HepG2 (cell line): ENCODE results near the gene SRRM1. TPM values are rescaled to one million over a fixed set of nuclear protein-coding genes. Genes with fewer than 3 reads are reported as not detected.

Experiments
- ATAC-seq: fragments of 200-7000 bp; cut with Tn5 transposase; 3 replicates; pipeline ENCODE4 v1.9.1; 2020; ENCODE audit warnings: mild to moderate bottlenecking, moderate library complexity
- BruUV-seq: library from RNA; stranded (reverse); fragments of 400-500 nt; replicated peaks from 2 replicates; lab custom pipeline; 2021; lab: Mats Ljungman, UMichigan
- CTCF ChIA-PET: fragments of 300-600 bp; formaldehyde crosslinking; extraction: SDS; loops from one replicate; lab custom pipeline; 2021; ENCODE audit warnings: low total read pairs, inconsistent platforms, low intra/inter-chr PET ratio; lab: Yijun Ruan, JAX
- POLR2A ChIA-PET: fragments of 350-600 bp; sonication (Branson Sonifier 250); formaldehyde crosslinking; loops from one replicate; lab custom pipeline; 2020; ENCODE audit warnings: antibody characterized with exemption, inconsistent platforms; lab: Yijun Ruan, JAX
- DNase-seq: peaks from one replicate; pipeline ENCODE4 v3.0.0-alpha.2; 2015; ENCODE audit warnings: low spot score
- FAIRE-seq: peaks from 3 replicates; lab custom pipeline; 2011; peaks lifted over from hg19 to GRCh38; lab: Jason Lieb, UNC
- H2AFZ ChIP-seq: one replicate; pipeline ENCODE4 v1.6.1; 2011; ENCODE audit warnings: low read length, inconsistent platforms
- H3K27ac ChIP-seq: fragments of 300-600 bp; 3 replicates; pipeline ENCODE4 v1.8.0; 2011; ENCODE audit warnings: mixed run types, mild to moderate bottlenecking, mixed read lengths, low read length, inconsistent platforms; ENCODE audit not compliant: insufficient read depth; ENCODE audit errors: extremely low read length
- H3K27me3 ChIP-seq, 2 experiments: fragments of 200-600 bp in 1 of 2; 2 replicates in 1 of 2; 3 replicates in 1 of 2; pipeline versions ENCODE4 v1.6.0 to v1.8.0; 2011; ENCODE audit warnings: low read length in 2 of 2, mild to moderate bottlenecking in 2 of 2, moderate library complexity in 2 of 2, inconsistent platforms in 1 of 2; ENCODE audit not compliant: insufficient read depth in 2 of 2, control insufficient read depth in 1 of 2
- H3K36me3 ChIP-seq, 2 experiments: fragments of 200-600 bp in 1 of 2; replicated peaks in 1 of 2; 2 replicates in 1 of 2; 3 replicates in 1 of 2; pipeline versions ENCODE4 v1.5.1 to v1.8.0; 2011; ENCODE audit warnings: low read length in 2 of 2, inconsistent platforms in 1 of 2; ENCODE audit not compliant: insufficient read depth in 2 of 2, control insufficient read depth in 1 of 2
- H3K4me1 ChIP-seq: 2 replicates; pipeline ENCODE4 v1.5.1; 2012; ENCODE audit warnings: low read length, inconsistent platforms; ENCODE audit not compliant: insufficient read depth
- H3K4me2 ChIP-seq: 2 replicates; pipeline ENCODE4 v1.6.0; 2011; ENCODE audit warnings: low read depth, low read length, inconsistent platforms
- H3K4me3 ChIP-seq, 3 experiments: fragments of 200-600 bp in 1 of 3; sonication (generic), shearing (Covaris generic) in 1 of 3; replicated peaks in 1 of 3; 2 replicates each; pipeline ENCODE4 v1.5.1; 2011 to 2016; ENCODE audit warnings: low read length in 3 of 3, inconsistent platforms in 2 of 3, low read depth in 2 of 3, mild to moderate bottlenecking in 2 of 3, control low read depth in 1 of 3, mixed read lengths in 1 of 3; ENCODE audit not compliant: insufficient read depth in 1 of 3
- H3K79me2 ChIP-seq: one replicate; pipeline ENCODE4 v1.6.1; 2011; ENCODE audit warnings: low read length, inconsistent platforms; ENCODE audit not compliant: insufficient read depth
- H3K9ac ChIP-seq: 2 replicates; pipeline ENCODE4 v1.6.0; 2011; ENCODE audit warnings: mild to moderate bottlenecking, low read depth, low read length, inconsistent platforms; ENCODE audit not compliant: insufficient read depth
- H3K9me3 ChIP-seq: 2 replicates; pipeline ENCODE4 v1.5.1; 2012; ENCODE audit warnings: mild to moderate bottlenecking, low read length
- H4K20me1 ChIP-seq: 2 replicates; pipeline ENCODE4 v1.6.0; 2011; ENCODE audit warnings: inconsistent platforms, mild to moderate bottlenecking, low read length, moderate library complexity; ENCODE audit not compliant: insufficient read depth
- ELF3 ChIP-seq: IDR thresholded peaks from 2 replicates; pipeline ENCODE4 v1.6.1; 2016; ENCODE audit warnings: missing genetic modification reagents, missing compliant biosample characterization
- ETV5 ChIP-seq: IDR thresholded peaks from 2 replicates; pipeline ENCODE4 v1.6.1; 2018; ENCODE audit warnings: missing biosample characterization, missing genetic modification reagents, inconsistent platforms, borderline replicate concordance
- FOXJ3 ChIP-seq: sonication (generic); formaldehyde crosslinking; IDR thresholded peaks from 2 replicates; pipeline ENCODE4 v1.4.0; 2020; ENCODE audit warnings: missing genetic modification reagents, mild to moderate bottlenecking, borderline replicate concordance
- FOXO1 ChIP-seq: sonication (generic); formaldehyde crosslinking; IDR thresholded peaks from 2 replicates; pipeline ENCODE4 v1.4.0; 2020; ENCODE audit warnings: missing genetic modification reagents
- GATAD2A ChIP-seq: IDR thresholded peaks from 2 replicates; pipeline ENCODE4 v1.6.1; 2016
- GFI1 ChIP-seq: sonication (generic); formaldehyde crosslinking; IDR thresholded peaks from 2 replicates; pipeline ENCODE4 v1.5.0; 2020; ENCODE audit warnings: missing genetic modification reagents, mild to moderate bottlenecking, borderline replicate concordance
- GPN1 ChIP-seq: sonication (generic); formaldehyde crosslinking; IDR thresholded peaks from 2 replicates; pipeline ENCODE4 v1.5.1; 2020; ENCODE audit warnings: missing genetic modification reagents, borderline replicate concordance
- GZF1 ChIP-seq: sonication (generic); formaldehyde crosslinking; IDR thresholded peaks from 2 replicates; pipeline ENCODE4 v1.5.1; 2020; ENCODE audit warnings: mild to moderate bottlenecking, missing genetic modification reagents
- HDAC2 ChIP-seq: sonication (generic); formaldehyde crosslinking; IDR thresholded peaks from 2 replicates; pipeline ENCODE4 v1.4.0; 2020; ENCODE audit warnings: missing genetic modification reagents
- IKZF5 ChIP-seq: IDR thresholded peaks from 2 replicates; pipeline ENCODE4 v1.6.1; 2018; ENCODE audit warnings: missing genetic modification reagents, mild to moderate bottlenecking, missing compliant biosample characterization
- KDM1A ChIP-seq: IDR thresholded peaks from 2 replicates; pipeline ENCODE4 v1.6.1; 2016; ENCODE audit warnings: missing compliant biosample characterization
- MAZ ChIP-seq, 2 experiments: sonication (generic) in 1 of 2; formaldehyde crosslinking in 1 of 2; IDR thresholded peaks; 2 replicates each; pipeline versions ENCODE4 v1.5.0 to v1.6.1; 2012 to 2020; ENCODE audit warnings: low read depth in 2 of 2, mild to moderate bottlenecking in 2 of 2, borderline replicate concordance in 1 of 2, improper control_type of control experiment in 1 of 2, low read length in 1 of 2, missing genetic modification reagents in 1 of 2, moderate library complexity in 1 of 2
- MED1 ChIP-seq: sonication (generic); formaldehyde crosslinking; IDR thresholded peaks from 2 replicates; pipeline ENCODE4 v1.4.0; 2020; ENCODE audit warnings: missing genetic modification reagents
- NR2F1 ChIP-seq, 2 experiments: fragments of 450-650 bp in 1 of 2; formaldehyde crosslinking in 1 of 2; IDR thresholded peaks; 2 replicates each; pipeline versions ENCODE4 v1.5.0 to v1.6.1; 2016 to 2020; ENCODE audit warnings: mild to moderate bottlenecking in 1 of 2, missing compliant biosample characterization in 1 of 2, missing genetic modification reagents in 1 of 2, moderate library complexity in 1 of 2
- NR2F6 ChIP-seq, 2 experiments: IDR thresholded peaks; 2 replicates each; pipeline ENCODE4 v1.6.1; 2016; ENCODE audit warnings: antibody characterized with exemption in 1 of 2, mild to moderate bottlenecking in 1 of 2
- RFXAP ChIP-seq: sonication (generic); formaldehyde crosslinking; IDR thresholded peaks from 2 replicates; pipeline ENCODE4 v1.4.0; 2020; ENCODE audit warnings: missing genetic modification reagents, borderline replicate concordance
- SMAD1 ChIP-seq: sonication (generic); formaldehyde crosslinking; IDR thresholded peaks from 2 replicates; pipeline ENCODE4 v1.4.0; 2020; ENCODE audit warnings: missing genetic modification reagents, low read depth, mild to moderate bottlenecking, borderline replicate concordance
- STAG1 ChIP-seq: sonication (generic); formaldehyde crosslinking; IDR thresholded peaks from 2 replicates; pipeline ENCODE4 v1.4.0; 2020; ENCODE audit warnings: missing genetic modification reagents
- TAF1 ChIP-seq: sonication (generic); formaldehyde crosslinking; IDR thresholded peaks from 2 replicates; pipeline ENCODE4 v1.4.0; 2020; ENCODE audit warnings: missing genetic modification reagents
- ZBTB38 ChIP-seq: sonication (generic); formaldehyde crosslinking; IDR thresholded peaks from 2 replicates; pipeline ENCODE4 v1.5.1; 2020; ENCODE audit warnings: mild to moderate bottlenecking, missing genetic modification reagents
- ZFX ChIP-seq: sonication (generic); formaldehyde crosslinking; IDR thresholded peaks from 2 replicates; pipeline ENCODE4 v1.4.0; 2020; ENCODE audit warnings: mild to moderate bottlenecking, low read depth, missing genetic modification reagents, moderate library complexity
- ZNF350 ChIP-seq: sonication (generic); formaldehyde crosslinking; IDR thresholded peaks from 2 replicates; pipeline ENCODE4 v1.4.0; 2020; ENCODE audit warnings: mild to moderate bottlenecking, low read depth, missing genetic modification reagents, borderline replicate concordance
- ZNF598 ChIP-seq: sonication (generic); formaldehyde crosslinking; IDR thresholded peaks from 2 replicates; pipeline ENCODE4 v1.5.1; 2020; ENCODE audit warnings: mild to moderate bottlenecking, missing genetic modification reagents, borderline replicate concordance
- ZNF788 ChIP-seq: sonication (generic); formaldehyde crosslinking; IDR thresholded peaks from 2 replicates; pipeline ENCODE4 v1.5.0; 2020; ENCODE audit warnings: mild to moderate bottlenecking, missing genetic modification reagents, borderline replicate concordance
- WGBS: methylation state at CpG from one replicate; pipeline ENCODE4 v1.1.6; 2017; ENCODE audit warnings: low lambda C conversion rate; 5-methylcytosine and 5-hydroxymethylcytosine counted together
- in situ Hi-C: cut with HindIII; loops from 2 replicates; pipeline ENCODE4 v1.10.0; 2017; ENCODE audit warnings: low pct_unique_long_range_greater_than_20kb; ENCODE audit not compliant: extremely low pct_ligation_motif_present
- intact Hi-C: fragments of 100-400 bp; cut with micrococcal nuclease; formaldehyde crosslinking; loops from one replicate; pipeline ENCODE4 v1.10.0; 2022; ENCODE audit not compliant: unreplicated experiment
- polyA plus RNA-seq, 8 experiments: library from polyadenylated mRNA; depleted of rRNA in 3 of 8; stranded (reverse) in 7 of 8; unstranded in 1 of 8; fragments of >200 nt; fragmentation: Illumina TruSeq in 4 of 8; extraction: Trizol in 4 of 8; gene quantifications; 2 replicates each; pipeline versions ENCODE4 v1.2.1 to v1.2.3, GENCODE V29; 2011 to 2016; ENCODE audit warnings: low read depth in 4 of 8, missing spikeins in 1 of 8, mixed read lengths in 1 of 8; ENCODE audit not compliant: insufficient read depth in 1 of 8
- total RNA-seq, 5 experiments: library from RNA; depleted of rRNA; stranded (reverse); fragments of >200 nt; fragmentation: Illumina TruSeq; extraction: Trizol; gene quantifications; 2 replicates each; pipeline ENCODE4 v1.2.3, GENCODE V29; 2016; ENCODE audit warnings: low read depth in 1 of 5

Gene SRRM1
- total and polyA plus RNA-seq, 2 of the 13 experiments (the other 11 are each of a cell fraction or from before 2014, with no cell fraction given) = 31.6 to 44.5 TPM

GRCh38 chr1:24688621-24689195 lies 45.6 kb downstream of the SRRM1 start:
- H3K4me1 ChIP-seq = peaks cover 23% of the 10 kb centered on the region
- no peaks in the 10 kb centered on the region for H3K36me3 ChIP-seq
- WGBS = 20% methylated on average over 11 of the region's 13 CpGs
- H3K4me3 ChIP-seq = no peak overlapping the region
- BruUV-seq = no TSS peak
- H3K9ac ChIP-seq = no peak overlapping the region
- FAIRE-seq (peak; percentile 91), DNase-seq (peak; percentile 57), ATAC-seq (peak; percentile 94)
- H3K9me3 ChIP-seq = no peaks in the 10 kb centered on the region
- in situ Hi-C loops (no loop called here), intact Hi-C loops (loop anchor here (2.0 to 5.0 kb wide), 2 partner anchors 54 to 142 kb away; no protein-coding TSS in a partner anchor)
- ChIA-PET CTCF (interaction anchor here (1.7 to 6.4 kb wide), 2 partner anchors 142 to 147 kb away, joined by 18 to 61 read pairs; no protein-coding TSS in a partner anchor), POLR2A (interaction anchor here (1.4 to 1.9 kb wide), 4 partner anchors 17 to 147 kb away, joined by 7 to 12 read pairs (median 8); no protein-coding TSS in a partner anchor)
- no peaks in the 10 kb centered on the region for H3K79me2 ChIP-seq
- peak overlapping the region; percentile 60 for H2AFZ ChIP-seq
- H4K20me1 ChIP-seq = no peaks in the 10 kb centered on the region
- H3K27ac ChIP-seq = no peak overlapping the region
- H3K4me2 ChIP-seq = peak overlapping the region; percentile 62
- no peaks in the 10 kb centered on the region for H3K27me3 ChIP-seq
- TF ChIP-seq MAZ (IDR thresholded peaks at IDR 0.05; ENCODE audit: borderline replicate concordance, low read depth, low read length) = no peak
- peak; percentile 49; the same call in 1 of the 2 replicates for TF ChIP-seq MAZ (CRISPR knock-in tag; IDR thresholded peaks at IDR 0.05; ENCODE audit: low read depth)
- TF ChIP-seq NR2F6 (IDR thresholded peaks at IDR 0.05) = peak; percentile 60
- TF ChIP-seq NR2F6 (CRISPR knock-in tag; IDR thresholded peaks at IDR 0.05) = peak; percentile 74
- TF ChIP-seq RFXAP (CRISPR knock-in tag) = 0 out of 2 replicates have a peak, but pooled peaks have one; percentile 35
- 0 out of 2 replicates have a peak, but pooled peaks have one; percentile 25 for TF ChIP-seq FOXJ3 (CRISPR knock-in tag)
- peak; percentile 24; the same call in 1 of the 2 replicates for TF ChIP-seq ZNF788
- TF ChIP-seq NR2F1 (CRISPR knock-in tag; IDR thresholded peaks at IDR 0.05) = 0 out of 4 replicates have a peak, but pooled peaks of 1 of the 2 experiments have one; percentile 28
- no peak for TF ChIP-seq GZF1 (CRISPR knock-in tag)
- TF ChIP-seq GPN1 = no peak
- 0 out of 2 replicates have a peak, but pooled peaks have one; percentile 28 for TF ChIP-seq ZBTB38
- peak; percentile 32; the same call in 1 of the 2 replicates for TF ChIP-seq GATAD2A (CRISPR knock-in tag)
- 0 out of 2 replicates have a peak, but pooled peaks have one; percentile 14 for TF ChIP-seq ETV5 (CRISPR knock-in tag)
- no peak for TF ChIP-seq TAF1 (CRISPR knock-in tag)
- peak; percentile 52; the same call in 1 of the 2 replicates for TF ChIP-seq KDM1A (CRISPR knock-in tag)
- 0 out of 2 replicates have a peak, but pooled peaks have one; percentile 35 for TF ChIP-seq ZFX (CRISPR knock-in tag)
- TF ChIP-seq FOXO1 = no peak
- TF ChIP-seq HDAC2 (CRISPR knock-in tag) = 0 out of 2 replicates have a peak, but pooled peaks have one; percentile 31
- peak; percentile 95 for TF ChIP-seq STAG1 (CRISPR knock-in tag)
- TF ChIP-seq ELF3 (CRISPR knock-in tag) = 0 out of 2 replicates have a peak, but pooled peaks have one; percentile 14
- 0 out of 2 replicates have a peak, but pooled peaks have one; percentile 28 for TF ChIP-seq MED1 (CRISPR knock-in tag)
- no peak for TF ChIP-seq SMAD1 (CRISPR knock-in tag)
- TF ChIP-seq GFI1 = 0 out of 2 replicates have a peak, but pooled peaks have one; percentile 19
- 0 out of 2 replicates have a peak, but pooled peaks have one; percentile 52 for TF ChIP-seq IKZF5
- TF ChIP-seq ZNF598 (CRISPR knock-in tag) = 0 out of 2 replicates have a peak, but pooled peaks have one; percentile 37
- TF ChIP-seq ZNF350 (CRISPR knock-in tag) = peak; percentile 30; the same call in 1 of the 2 replicates
